IMR-90 (cell line): ENCODE measurements around the gene POLR3E. TPM values are rescaled to one million over a fixed set of nuclear protein-coding genes. Genes with fewer than 3 reads are reported as not detected.

Source experiments
- ATAC-seq: fragments of 200-7000 bp; cut with Tn5 transposase; 2 replicates; pipeline ENCODE4 v1.9.1; 2020; ENCODE audit warnings: low read depth, mild to moderate bottlenecking, moderate library complexity
- BruUV-seq: library from RNA; stranded (reverse); fragments of 400-500 nt; replicated peaks from 2 replicates; lab custom pipeline; 2021; lab: Mats Ljungman, UMichigan
- CTCF ChIA-PET: fragments of 300-600 bp; formaldehyde crosslinking; extraction: SDS; loops from one replicate; lab custom pipeline; 2021; ENCODE audit warnings: antibody characterized with exemption; lab: Yijun Ruan, JAX
- POLR2A ChIA-PET: fragments of 300-600 bp; sonication (Branson Sonifier 250); formaldehyde crosslinking; loops from one replicate; lab custom pipeline; 2022; ENCODE audit warnings: antibody characterized with exemption; ENCODE audit not compliant: unreplicated experiment; lab: Charles Lee
- DNase-seq: peaks from one replicate; pipeline ENCODE4 v3.0.0; 2013
- H2AFZ ChIP-seq: replicated peaks from 2 replicates; pipeline ENCODE3; 2013; ENCODE audit warnings: low read length, mild to moderate bottlenecking; ENCODE audit not compliant: poor library complexity
- H2AK5ac ChIP-seq: 2 replicates; pipeline ENCODE4 v1.6.1; 2013; ENCODE audit warnings: low read depth, low read length, inconsistent platforms
- H2AK9ac ChIP-seq: replicated peaks from 2 replicates; pipeline ENCODE3; 2013; ENCODE audit warnings: mild to moderate bottlenecking, low read depth, low read length, moderate library complexity; ENCODE audit not compliant: poor library complexity
- H2BK120ac ChIP-seq: 2 replicates; pipeline ENCODE4 v1.6.1; 2013; ENCODE audit warnings: low read depth, low read length, inconsistent platforms
- H2BK15ac ChIP-seq: 3 replicates; pipeline ENCODE4 v1.6.1; 2013; ENCODE audit warnings: low read depth, low read length, inconsistent platforms
- H2BK20ac ChIP-seq: 2 replicates; pipeline ENCODE4 v1.6.1; 2013; ENCODE audit warnings: low read depth, mild to moderate bottlenecking, inconsistent platforms, low read length, moderate library complexity
- H2BK5ac ChIP-seq: 2 replicates; pipeline ENCODE4 v1.6.1; 2013; ENCODE audit warnings: mild to moderate bottlenecking, low read depth, low read length, inconsistent platforms; ENCODE audit not compliant: poor library complexity, severe bottlenecking
- H3K14ac ChIP-seq: replicated peaks from 2 replicates; pipeline ENCODE4 v1.6.1; 2013; ENCODE audit warnings: low read depth, low read length, inconsistent platforms
- H3K18ac ChIP-seq: 2 replicates; pipeline ENCODE4 v1.6.1; 2013; ENCODE audit warnings: low read depth, low read length, control low read depth
- H3K23ac ChIP-seq: 2 replicates; pipeline ENCODE4 v1.6.1; 2013; ENCODE audit warnings: low read depth, low read length, inconsistent platforms
- H3K27ac ChIP-seq: 2 replicates; pipeline ENCODE4 v1.5.1; 2013; ENCODE audit warnings: mild to moderate bottlenecking, control low read depth, low read length; ENCODE audit not compliant: insufficient read depth
- H3K27me3 ChIP-seq: 2 replicates; pipeline ENCODE4 v1.6.1; 2013; ENCODE audit warnings: low read length; ENCODE audit not compliant: control insufficient read depth, insufficient read depth
- H3K36me3 ChIP-seq: 2 replicates; pipeline ENCODE4 v1.6.1; 2013; ENCODE audit warnings: low read length, mixed read lengths; ENCODE audit not compliant: control insufficient read depth, insufficient read depth
- H3K4ac ChIP-seq: 2 replicates; pipeline ENCODE4 v1.6.1; 2013; ENCODE audit warnings: low read depth, low read length, inconsistent platforms
- H3K4me1 ChIP-seq: 2 replicates; pipeline ENCODE4 v1.6.1; 2013; ENCODE audit warnings: low read length, mixed read lengths; ENCODE audit not compliant: control insufficient read depth, insufficient read depth
- H3K4me2 ChIP-seq: 2 replicates; pipeline ENCODE4 v1.6.1; 2013; ENCODE audit warnings: low read depth, mild to moderate bottlenecking, control low read depth, low read length, moderate library complexity
- H3K4me3 ChIP-seq: 2 replicates; pipeline ENCODE4 v1.5.1; 2013; ENCODE audit warnings: low read depth, mild to moderate bottlenecking, control low read depth, low read length, moderate library complexity; ENCODE audit not compliant: insufficient read depth
- H3K56ac ChIP-seq: 2 replicates; pipeline ENCODE4 v1.6.1; 2013; ENCODE audit warnings: low read length, inconsistent platforms; ENCODE audit not compliant: insufficient read depth; ENCODE audit errors: extremely low read depth
- H3K79me1 ChIP-seq, 2 experiments: 2 replicates each; pipeline ENCODE4 v1.6.1; 2013; ENCODE audit warnings: low read length in 2 of 2, inconsistent platforms in 1 of 2, low read depth in 1 of 2
- H3K9ac ChIP-seq: 2 replicates; pipeline ENCODE4 v1.6.1; 2013; ENCODE audit warnings: low read depth, low read length, control low read depth
- H3K9me1 ChIP-seq: 2 replicates; pipeline ENCODE4 v1.6.1; 2013; ENCODE audit warnings: low read length, inconsistent platforms; ENCODE audit not compliant: insufficient read depth
- H3K9me3 ChIP-seq: 2 replicates; pipeline ENCODE4 v1.6.1; 2013; ENCODE audit warnings: low read length; ENCODE audit not compliant: control insufficient read depth, insufficient read depth
- H4K20me1 ChIP-seq: 2 replicates; pipeline ENCODE4 v1.6.1; 2013; ENCODE audit warnings: low read length, inconsistent platforms; ENCODE audit not compliant: insufficient read depth
- H4K5ac ChIP-seq: 2 replicates; pipeline ENCODE4 v1.6.1; 2013; ENCODE audit warnings: mild to moderate bottlenecking, low read depth, low read length, control low read depth
- H4K8ac ChIP-seq, 2 experiments: 2 replicates each; pipeline ENCODE4 v1.6.1; 2013; ENCODE audit warnings: low read depth in 2 of 2, low read length in 2 of 2, control low read depth in 1 of 2, inconsistent platforms in 1 of 2
- H4K91ac ChIP-seq: 2 replicates; pipeline ENCODE4 v1.6.1; 2013; ENCODE audit warnings: low read depth, low read length, inconsistent platforms; ENCODE audit not compliant: insufficient read depth
- BHLHE40 ChIP-seq: fragments of 150-350 bp; IDR thresholded peaks from 2 replicates; pipeline ENCODE4 v1.6.1; 2016; ENCODE audit warnings: mild to moderate bottlenecking, low read depth, low read length
- CEBPB ChIP-seq: IDR thresholded peaks from 2 replicates; pipeline ENCODE4 v1.6.1; 2012; ENCODE audit warnings: low read depth, low read length, improper control_type of control experiment
- ELK1 ChIP-seq: fragments of 150-350 bp; IDR thresholded peaks from 2 replicates; pipeline ENCODE4 v1.6.1; 2016; ENCODE audit warnings: low read depth, mild to moderate bottlenecking, low read length, moderate library complexity, borderline replicate concordance
- MAFK ChIP-seq: IDR thresholded peaks from 2 replicates; pipeline ENCODE4 v1.6.1; 2012; ENCODE audit warnings: low read depth, low read length, improper control_type of control experiment
- MAZ ChIP-seq: IDR thresholded peaks from 2 replicates; pipeline ENCODE4 v1.6.1; 2012; ENCODE audit warnings: low read depth, mild to moderate bottlenecking, low read length, improper control_type of control experiment, moderate library complexity, borderline replicate concordance
- MXI1 ChIP-seq: IDR thresholded peaks from 2 replicates; pipeline ENCODE4 v1.6.1; 2012; ENCODE audit warnings: low read depth, mild to moderate bottlenecking, low read length, moderate library complexity, borderline replicate concordance
- NFE2L2 ChIP-seq: fragments of 150-350 bp; IDR thresholded peaks from 2 replicates; pipeline ENCODE4 v1.6.1; 2016; ENCODE audit warnings: low read depth, mild to moderate bottlenecking, low read length
- RCOR1 ChIP-seq: IDR thresholded peaks from 2 replicates; pipeline ENCODE4 v1.6.1; 2012; ENCODE audit warnings: mild to moderate bottlenecking, low read length, improper control_type of control experiment; ENCODE audit not compliant: insufficient replicate concordance
- RFX5 ChIP-seq: IDR thresholded peaks from 2 replicates; pipeline ENCODE4 v1.8.0; 2012; ENCODE audit warnings: low read depth, mild to moderate bottlenecking, low read length, moderate library complexity
- USF2 ChIP-seq: fragments of 150-350 bp; IDR thresholded peaks from 2 replicates; pipeline ENCODE4 v1.6.1; 2017; ENCODE audit warnings: mild to moderate bottlenecking, antibody characterized with exemption, low read length, low read depth
- dilution Hi-C: fragments of 300-500 bp; cut with HindIII; formaldehyde crosslinking; loops from one replicate; pipeline ENCODE4 v1.14.3; 2018; ENCODE audit warnings: low sequenced_read_pairs; ENCODE audit not compliant: unreplicated experiment
- in situ Hi-C: fragments of 300-500 bp; cut with MboI; formaldehyde crosslinking; loops from 3 replicates; pipeline ENCODE4 v1.14.3; 2019; ENCODE audit warnings: low sequenced_read_pairs, inconsistent platforms, mixed read lengths
- intact Hi-C: fragments of 100-400 bp; cut with micrococcal nuclease; formaldehyde crosslinking; loops from 2 replicates; pipeline ENCODE4 v1.10.0; 2022
- polyA plus RNA-seq, 3 experiments: library from polyadenylated mRNA; depleted of rRNA; stranded (reverse); fragments of >200 nt; gene quantifications; 2 replicates each; pipeline ENCODE4 v1.2.3, GENCODE V29; 2012; ENCODE audit warnings: low replicate concordance in 1 of 3
- total RNA-seq: library from RNA; depleted of rRNA; stranded (reverse); fragments of >200 nt; gene quantifications from 2 replicates; pipeline ENCODE4 v1.2.3, GENCODE V29; 2012

POLR3E gene
- total and polyA plus RNA-seq, 2 of the 4 experiments (the other 2 are of a cell fraction), result 19.9 to 46.0 TPM

- BruUV-seq, result no TSS peak
Observed at GRCh38 chr16:22336581-22336980, 39.4 kb downstream of the POLR3E start.

More at GRCh38 chr16:22336581-22336980, 39.4 kb downstream of the POLR3E start:
- TF ChIP-seq BHLHE40, result no peak
- TF ChIP-seq MAFK, result no peak
- TF ChIP-seq MXI1, result no peak
- no peak for TF ChIP-seq RCOR1
- TF ChIP-seq USF2, result no peak
- TF ChIP-seq MAZ, result no peak
- TF ChIP-seq NFE2L2, result no peak
- no peak for TF ChIP-seq ELK1
- no peak for TF ChIP-seq CEBPB
- no peak for TF ChIP-seq RFX5
- Histone ChIP-seq H4K5ac (no peak overlapping the region), H4K91ac (no peak overlapping the region), H3K4me2 (no peak overlapping the region), H2BK5ac (no peak overlapping the region), H2BK15ac (no peak overlapping the region), H3K27ac (no peak overlapping the region), H3K79me1 (peaks cover 18 to 39% of the 10 kb centered on the region in 2 experiments), H2BK20ac (no peak overlapping the region), H2AK9ac (no peak overlapping the region), H3K14ac (no peak overlapping the region), H3K9ac (no peak overlapping the region), H3K4me1 (peaks cover 5% of the 10 kb centered on the region; the same call in 1 of the 2 replicates), H2BK120ac (no peak overlapping the region), H2AK5ac (no peak overlapping the region), H3K9me3 (peaks cover 3% of the 10 kb centered on the region; the same call in 1 of the 2 replicates), H2AFZ (no peak overlapping the region), H3K4ac (no peak overlapping the region), H3K18ac (no peak overlapping the region), H3K27me3 (no peaks in the 10 kb centered on the region), H4K8ac (no peak overlapping the region), H4K20me1 (peaks cover 18% of the 10 kb centered on the region), H3K9me1 (peaks cover 9% of the 10 kb centered on the region), H3K4me3 (no peak overlapping the region), H3K36me3 (peaks cover 43% of the 10 kb centered on the region), H3K56ac (no peak overlapping the region), H3K23ac (no peak overlapping the region)
- intact Hi-C loops, result no loop called here
- DNase-seq (no peak), ATAC-seq (no peak)
- in situ Hi-C loops, result loop anchor here (25.0 kb wide), 1 partner anchor 1174 kb away; the partner anchor contains the start of genes DNAH3 and LDAF1
- CTCF ChIA-PET, result no interaction called here
- POLR2A ChIA-PET, result no interaction called here
- dilution Hi-C loops, result no loop called here
